IMR-90 (cell line): Measurements from ENCODE around the gene ADAP1. TPM values are rescaled to one million over a fixed set of nuclear protein-coding genes. Genes with fewer than 3 reads are reported as not detected.

ENCODE experiments used
- ATAC-seq: fragments of 200-7000 bp; cut with Tn5 transposase; 2 replicates; pipeline ENCODE4 v1.9.1; 2020; ENCODE audit warnings: low read depth, mild to moderate bottlenecking, moderate library complexity
- BruUV-seq: library from RNA; stranded (reverse); fragments of 400-500 nt; replicated peaks from 2 replicates; lab custom pipeline; 2021; lab: Mats Ljungman, UMichigan
- CTCF ChIA-PET: fragments of 300-600 bp; formaldehyde crosslinking; extraction: SDS; loops from one replicate; lab custom pipeline; 2021; ENCODE audit warnings: antibody characterized with exemption; lab: Yijun Ruan, JAX
- POLR2A ChIA-PET: fragments of 300-600 bp; sonication (Branson Sonifier 250); formaldehyde crosslinking; loops from one replicate; lab custom pipeline; 2022; ENCODE audit warnings: antibody characterized with exemption; ENCODE audit not compliant: unreplicated experiment; lab: Charles Lee
- DNase-seq: peaks from one replicate; pipeline ENCODE4 v3.0.0; 2013
- H2AFZ ChIP-seq: replicated peaks from 2 replicates; pipeline ENCODE3; 2013; ENCODE audit warnings: low read length, mild to moderate bottlenecking; ENCODE audit not compliant: poor library complexity
- H2AK5ac ChIP-seq: 2 replicates; pipeline ENCODE4 v1.6.1; 2013; ENCODE audit warnings: low read depth, low read length, inconsistent platforms
- H2AK9ac ChIP-seq: replicated peaks from 2 replicates; pipeline ENCODE3; 2013; ENCODE audit warnings: mild to moderate bottlenecking, low read depth, low read length, moderate library complexity; ENCODE audit not compliant: poor library complexity
- H2BK120ac ChIP-seq: 2 replicates; pipeline ENCODE4 v1.6.1; 2013; ENCODE audit warnings: low read depth, low read length, inconsistent platforms
- H2BK15ac ChIP-seq: 3 replicates; pipeline ENCODE4 v1.6.1; 2013; ENCODE audit warnings: low read depth, low read length, inconsistent platforms
- H2BK20ac ChIP-seq: 2 replicates; pipeline ENCODE4 v1.6.1; 2013; ENCODE audit warnings: low read depth, mild to moderate bottlenecking, inconsistent platforms, low read length, moderate library complexity
- H2BK5ac ChIP-seq: 2 replicates; pipeline ENCODE4 v1.6.1; 2013; ENCODE audit warnings: mild to moderate bottlenecking, low read depth, low read length, inconsistent platforms; ENCODE audit not compliant: poor library complexity, severe bottlenecking
- H3K14ac ChIP-seq: replicated peaks from 2 replicates; pipeline ENCODE4 v1.6.1; 2013; ENCODE audit warnings: low read depth, low read length, inconsistent platforms
- H3K18ac ChIP-seq: 2 replicates; pipeline ENCODE4 v1.6.1; 2013; ENCODE audit warnings: low read depth, low read length, control low read depth
- H3K23ac ChIP-seq: 2 replicates; pipeline ENCODE4 v1.6.1; 2013; ENCODE audit warnings: low read depth, low read length, inconsistent platforms
- H3K27ac ChIP-seq: 2 replicates; pipeline ENCODE4 v1.5.1; 2013; ENCODE audit warnings: mild to moderate bottlenecking, control low read depth, low read length; ENCODE audit not compliant: insufficient read depth
- H3K27me3 ChIP-seq: 2 replicates; pipeline ENCODE4 v1.6.1; 2013; ENCODE audit warnings: low read length; ENCODE audit not compliant: control insufficient read depth, insufficient read depth
- H3K36me3 ChIP-seq: 2 replicates; pipeline ENCODE4 v1.6.1; 2013; ENCODE audit warnings: low read length, mixed read lengths; ENCODE audit not compliant: control insufficient read depth, insufficient read depth
- H3K4ac ChIP-seq: 2 replicates; pipeline ENCODE4 v1.6.1; 2013; ENCODE audit warnings: low read depth, low read length, inconsistent platforms
- H3K4me1 ChIP-seq: 2 replicates; pipeline ENCODE4 v1.6.1; 2013; ENCODE audit warnings: low read length, mixed read lengths; ENCODE audit not compliant: control insufficient read depth, insufficient read depth
- H3K4me2 ChIP-seq: 2 replicates; pipeline ENCODE4 v1.6.1; 2013; ENCODE audit warnings: low read depth, mild to moderate bottlenecking, control low read depth, low read length, moderate library complexity
- H3K4me3 ChIP-seq: 2 replicates; pipeline ENCODE4 v1.5.1; 2013; ENCODE audit warnings: low read depth, mild to moderate bottlenecking, control low read depth, low read length, moderate library complexity; ENCODE audit not compliant: insufficient read depth
- H3K56ac ChIP-seq: 2 replicates; pipeline ENCODE4 v1.6.1; 2013; ENCODE audit warnings: low read length, inconsistent platforms; ENCODE audit not compliant: insufficient read depth; ENCODE audit errors: extremely low read depth
- H3K79me1 ChIP-seq, 2 experiments: 2 replicates each; pipeline ENCODE4 v1.6.1; 2013; ENCODE audit warnings: low read length in 2 of 2, inconsistent platforms in 1 of 2, low read depth in 1 of 2
- H3K9ac ChIP-seq: 2 replicates; pipeline ENCODE4 v1.6.1; 2013; ENCODE audit warnings: low read depth, low read length, control low read depth
- H3K9me1 ChIP-seq: 2 replicates; pipeline ENCODE4 v1.6.1; 2013; ENCODE audit warnings: low read length, inconsistent platforms; ENCODE audit not compliant: insufficient read depth
- H3K9me3 ChIP-seq: 2 replicates; pipeline ENCODE4 v1.6.1; 2013; ENCODE audit warnings: low read length; ENCODE audit not compliant: control insufficient read depth, insufficient read depth
- H4K20me1 ChIP-seq: 2 replicates; pipeline ENCODE4 v1.6.1; 2013; ENCODE audit warnings: low read length, inconsistent platforms; ENCODE audit not compliant: insufficient read depth
- H4K5ac ChIP-seq: 2 replicates; pipeline ENCODE4 v1.6.1; 2013; ENCODE audit warnings: mild to moderate bottlenecking, low read depth, low read length, control low read depth
- H4K8ac ChIP-seq, 2 experiments: 2 replicates each; pipeline ENCODE4 v1.6.1; 2013; ENCODE audit warnings: low read depth in 2 of 2, low read length in 2 of 2, control low read depth in 1 of 2, inconsistent platforms in 1 of 2
- H4K91ac ChIP-seq: 2 replicates; pipeline ENCODE4 v1.6.1; 2013; ENCODE audit warnings: low read depth, low read length, inconsistent platforms; ENCODE audit not compliant: insufficient read depth
- BHLHE40 ChIP-seq: fragments of 150-350 bp; IDR thresholded peaks from 2 replicates; pipeline ENCODE4 v1.6.1; 2016; ENCODE audit warnings: mild to moderate bottlenecking, low read depth, low read length
- CEBPB ChIP-seq: IDR thresholded peaks from 2 replicates; pipeline ENCODE4 v1.6.1; 2012; ENCODE audit warnings: low read depth, low read length, improper control_type of control experiment
- CHD1 ChIP-seq: IDR thresholded peaks from 2 replicates; pipeline ENCODE4 v1.6.1; 2012; ENCODE audit warnings: low read depth, low read length, improper control_type of control experiment
- FOS ChIP-seq: fragments of 150-350 bp; IDR thresholded peaks from 2 replicates; pipeline ENCODE4 v1.6.1; 2016; ENCODE audit warnings: low read depth, low read length
- MAFK ChIP-seq: IDR thresholded peaks from 2 replicates; pipeline ENCODE4 v1.6.1; 2012; ENCODE audit warnings: low read depth, low read length, improper control_type of control experiment
- MAZ ChIP-seq: IDR thresholded peaks from 2 replicates; pipeline ENCODE4 v1.6.1; 2012; ENCODE audit warnings: low read depth, mild to moderate bottlenecking, low read length, improper control_type of control experiment, moderate library complexity, borderline replicate concordance
- NFE2L2 ChIP-seq: fragments of 150-350 bp; IDR thresholded peaks from 2 replicates; pipeline ENCODE4 v1.6.1; 2016; ENCODE audit warnings: low read depth, mild to moderate bottlenecking, low read length
- POLR2A ChIP-seq: IDR thresholded peaks from 2 replicates; pipeline ENCODE4 v1.6.1; 2012; ENCODE audit warnings: mild to moderate bottlenecking, low read depth, low read length
- RCOR1 ChIP-seq: IDR thresholded peaks from 2 replicates; pipeline ENCODE4 v1.6.1; 2012; ENCODE audit warnings: mild to moderate bottlenecking, low read length, improper control_type of control experiment; ENCODE audit not compliant: insufficient replicate concordance
- WGBS, 2 experiments: methylation state at CpG; one replicate each; pipeline versions ENCODE4 v1.1.5 to v1.1.7; 2013; ENCODE audit warnings: missing lambda C conversion rate in 2 of 2; ENCODE audit not compliant: insufficient read length in 1 of 2; ENCODE audit errors: extremely low coverage in 2 of 2; 5-methylcytosine and 5-hydroxymethylcytosine counted together
- dilution Hi-C: fragments of 300-500 bp; cut with HindIII; formaldehyde crosslinking; loops from one replicate; pipeline ENCODE4 v1.14.3; 2018; ENCODE audit warnings: low sequenced_read_pairs; ENCODE audit not compliant: unreplicated experiment
- in situ Hi-C: fragments of 300-500 bp; cut with MboI; formaldehyde crosslinking; loops from 3 replicates; pipeline ENCODE4 v1.14.3; 2019; ENCODE audit warnings: low sequenced_read_pairs, inconsistent platforms, mixed read lengths
- intact Hi-C: fragments of 100-400 bp; cut with micrococcal nuclease; formaldehyde crosslinking; loops from 2 replicates; pipeline ENCODE4 v1.10.0; 2022
- polyA plus RNA-seq, 3 experiments: library from polyadenylated mRNA; depleted of rRNA; stranded (reverse); fragments of >200 nt; gene quantifications; 2 replicates each; pipeline ENCODE4 v1.2.3, GENCODE V29; 2012; ENCODE audit warnings: low replicate concordance in 1 of 3
- total RNA-seq: library from RNA; depleted of rRNA; stranded (reverse); fragments of >200 nt; gene quantifications from 2 replicates; pipeline ENCODE4 v1.2.3, GENCODE V29; 2012
- TF ChIP-seq, protein P1 (sequence below): fragments of 150-350 bp; IDR thresholded peaks from 2 replicates; pipeline ENCODE4 v1.6.1; 2017; ENCODE audit warnings: mild to moderate bottlenecking, antibody characterized with exemption, low read length, low read depth

ADAP1 gene
- total and polyA plus RNA-seq, 2 of the 4 experiments (the other 2 are of a cell fraction), result 1.4 to 2.0 TPM

DNA sequence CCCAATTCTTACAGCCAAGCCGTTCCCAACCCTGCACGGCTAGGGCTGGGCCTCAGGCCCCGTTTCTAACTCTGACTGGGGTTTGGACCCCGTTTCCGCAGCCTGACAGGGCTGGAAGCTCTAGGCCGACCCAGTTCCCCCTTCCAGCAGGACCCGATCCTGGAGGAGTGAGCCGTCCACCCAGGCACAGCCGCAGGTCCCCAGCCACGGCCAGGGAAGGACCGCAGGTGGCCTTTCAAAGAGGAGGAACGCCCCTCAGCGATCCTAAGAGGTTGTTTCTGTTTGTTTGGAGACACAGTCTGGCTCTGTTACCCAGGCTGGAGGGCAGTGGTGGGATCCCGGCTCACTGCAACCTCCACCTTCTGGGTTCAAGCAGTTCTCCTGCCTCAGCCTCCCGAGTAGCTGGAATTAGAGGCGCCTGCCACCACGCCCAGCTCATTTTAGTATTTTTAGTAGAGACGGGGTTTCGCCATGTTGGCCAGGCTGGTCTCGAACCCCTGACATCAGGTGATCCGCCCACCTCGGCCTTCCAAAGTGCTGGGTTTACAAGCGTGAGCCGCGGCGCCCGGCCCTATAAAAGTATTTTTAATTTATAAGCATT is 78.9 kb downstream of the ADAP1 start:
- Histone ChIP-seq H3K23ac (no peak overlapping the region), H4K20me1 (peaks cover 22% of the 10 kb centered on the region), H2AFZ (peak overlapping the region; percentile 100), H3K4me1 (peaks cover 5% of the 10 kb centered on the region), H3K4me3 (peak overlapping the region; percentile 18; the same call in 1 of the 2 replicates), H2BK5ac (no peak overlapping the region), H2BK20ac (no peak overlapping the region), H2AK9ac (peak overlapping the region; percentile 53), H3K9ac (no peak overlapping the region), H3K27me3 (no peaks in the 10 kb centered on the region), H4K91ac (no peak overlapping the region), H3K56ac (no peak overlapping the region), H3K4ac (peak overlapping the region; percentile 55; the same call in 1 of the 2 replicates), H3K36me3 (peaks cover 25% of the 10 kb centered on the region), H2AK5ac (peak overlapping the region; percentile 77), H2BK15ac (no peak overlapping the region), H4K5ac (no peak overlapping the region; the same call in 1 of the 2 replicates), H3K14ac (no peak overlapping the region), H3K18ac (no peak overlapping the region), H3K9me3 (no peaks in the 10 kb centered on the region), H3K4me2 (peak overlapping the region; percentile 58; the same call in 1 of the 2 replicates), H2BK120ac (no peak overlapping the region), H3K79me1 (peaks cover 4 to 49% of the 10 kb centered on the region in 2 experiments; a peak in 3 of 4 replicates), H3K9me1 (peaks cover 8% of the 10 kb centered on the region), H4K8ac (peak overlapping the region; percentile 53 to 83; a peak in 2 of 4 replicates), H3K27ac (peak overlapping the region; percentile 61)
- intact Hi-C loops (loop anchor here (10.0 kb wide), 1 partner anchor 361 kb away; the partner anchor contains the start of gene PDGFA), dilution Hi-C loops (no loop called here), in situ Hi-C loops (loop anchor here (10.0 kb wide), 1 partner anchor 341 kb away; no protein-coding TSS in a partner anchor)
- POLR2A ChIA-PET, result no interaction called here
- CTCF ChIA-PET, result no interaction called here
- DNase-seq, result no peak
- no peak for ATAC-seq
- TF ChIP-seq CEBPB (no peak), RCOR1 (no peak), NFE2L2 (no peak), POLR2A (no peak), CHD1 (no peak), MAFK (no peak), FOS (no peak), BHLHE40 (no peak), MAZ (no peak)
- TF ChIP-seq, protein P1, sequence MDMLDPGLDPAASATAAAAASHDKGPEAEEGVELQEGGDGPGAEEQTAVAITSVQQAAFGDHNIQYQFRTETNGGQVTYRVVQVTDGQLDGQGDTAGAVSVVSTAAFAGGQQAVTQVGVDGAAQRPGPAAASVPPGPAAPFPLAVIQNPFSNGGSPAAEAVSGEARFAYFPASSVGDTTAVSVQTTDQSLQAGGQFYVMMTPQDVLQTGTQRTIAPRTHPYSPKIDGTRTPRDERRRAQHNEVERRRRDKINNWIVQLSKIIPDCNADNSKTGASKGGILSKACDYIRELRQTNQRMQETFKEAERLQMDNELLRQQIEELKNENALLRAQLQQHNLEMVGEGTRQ, result no peak
- BruUV-seq, result no TSS peak
- 90% methylated on average over 2 of the region's 27 CpGs; no CpG with 5 or more reads in 1 of the 2 experiments for WGBS, 2 experiments
